HepG2 (cell line): Measurements from ENCODE around the gene FAM222B. TPM values are rescaled to one million over a fixed set of nuclear protein-coding genes. Genes with fewer than 3 reads are reported as not detected.

Experiments
- AHDC1 ChIP-seq: sonication (generic); formaldehyde crosslinking; IDR thresholded peaks from 2 replicates; pipeline ENCODE4 v1.5.1; 2020; ENCODE audit warnings: mild to moderate bottlenecking, missing genetic modification reagents, borderline replicate concordance
- ARHGAP35 ChIP-seq: sonication (generic); formaldehyde crosslinking; IDR thresholded peaks from 2 replicates; pipeline ENCODE4 v1.9.0; 2022; ENCODE audit warnings: mild to moderate bottlenecking, inconsistent platforms, moderate library complexity, missing genetic modification reagents, borderline replicate concordance
- ATF6 ChIP-seq: sonication (generic); formaldehyde crosslinking; conservative IDR thresholded peaks from 2 replicates; pipeline ENCODE4 v1.4.0; 2020; ENCODE audit warnings: missing genetic modification reagents
- ATM ChIP-seq: fragments of 450-650 bp; IDR thresholded peaks from 2 replicates; pipeline ENCODE4 v1.7.1; 2017; ENCODE audit warnings: mild to moderate bottlenecking, borderline replicate concordance
- CHD2 ChIP-seq: IDR thresholded peaks from 2 replicates; pipeline ENCODE4 v1.6.1; 2011; ENCODE audit warnings: low read depth, low read length, improper control_type of control experiment
- HDAC2 ChIP-seq: sonication (generic); formaldehyde crosslinking; IDR thresholded peaks from 2 replicates; pipeline ENCODE4 v1.4.0; 2020; ENCODE audit warnings: missing genetic modification reagents
- HDAC6 ChIP-seq: fragments of 200-600 bp; sonication (generic); IDR thresholded peaks from 2 replicates; pipeline ENCODE4 v1.7.0; 2017; ENCODE audit warnings: mild to moderate bottlenecking, antibody characterized with exemption, low read length, low read depth
- MBD4 ChIP-seq: IDR thresholded peaks from 2 replicates; pipeline ENCODE4 v1.6.1; 2012; ENCODE audit warnings: low read length, inconsistent platforms, borderline replicate concordance
- MED8 ChIP-seq: sonication (generic); formaldehyde crosslinking; IDR thresholded peaks from 2 replicates; pipeline ENCODE4 v1.8.1; 2023; ENCODE audit warnings: mild to moderate bottlenecking, missing genetic modification reagents; ENCODE audit not compliant: insufficient replicate concordance
- SKI ChIP-seq: fragments of 450-650 bp; IDR thresholded peaks from one replicate; pipeline ENCODE4 v1.6.1; 2018; ENCODE audit warnings: mild to moderate bottlenecking; ENCODE audit not compliant: partially characterized antibody
- SP5 ChIP-seq: IDR thresholded peaks from 2 replicates; pipeline ENCODE4 v1.6.1; 2016; ENCODE audit warnings: low read depth, borderline replicate concordance
- TFE3 ChIP-seq: IDR thresholded peaks from 2 replicates; pipeline ENCODE4 v1.6.1; 2016
- ZBTB14 ChIP-seq: sonication (generic); formaldehyde crosslinking; IDR thresholded peaks from 2 replicates; pipeline ENCODE4 v1.4.0; 2020; ENCODE audit warnings: missing genetic modification reagents
- ZNF10 ChIP-seq: sonication (generic); formaldehyde crosslinking; IDR thresholded peaks from 2 replicates; pipeline ENCODE4 v1.4.0; 2020; ENCODE audit warnings: mild to moderate bottlenecking, low read depth, missing genetic modification reagents, borderline replicate concordance
- ZNF18 ChIP-seq: sonication (generic); formaldehyde crosslinking; IDR thresholded peaks from 2 replicates; pipeline ENCODE4 v1.8.0; 2022; ENCODE audit warnings: mild to moderate bottlenecking, missing genetic modification reagents; ENCODE audit not compliant: insufficient replicate concordance
- ZNF232 ChIP-seq: sonication (generic); formaldehyde crosslinking; IDR thresholded peaks from 2 replicates; pipeline ENCODE4 v1.4.0; 2020; ENCODE audit warnings: missing genetic modification reagents, borderline replicate concordance
- ZNF792 ChIP-seq: IDR thresholded peaks from 2 replicates; pipeline ENCODE4 v1.6.1; 2016
- polyA plus RNA-seq, 8 experiments: library from polyadenylated mRNA; depleted of rRNA in 3 of 8; stranded (reverse) in 7 of 8; unstranded in 1 of 8; fragments of >200 nt; fragmentation: Illumina TruSeq in 4 of 8; extraction: Trizol in 4 of 8; gene quantifications; 2 replicates each; pipeline versions ENCODE4 v1.2.1 to v1.2.3, GENCODE V29; 2011 to 2016; ENCODE audit warnings: low read depth in 4 of 8, missing spikeins in 1 of 8, mixed read lengths in 1 of 8; ENCODE audit not compliant: insufficient read depth in 1 of 8
- total RNA-seq, 5 experiments: library from RNA; depleted of rRNA; stranded (reverse); fragments of >200 nt; fragmentation: Illumina TruSeq; extraction: Trizol; gene quantifications; 2 replicates each; pipeline ENCODE4 v1.2.3, GENCODE V29; 2016; ENCODE audit warnings: low read depth in 1 of 5

FAM222B gene
- total and polyA plus RNA-seq, 2 of the 13 experiments (the other 11 are each of a cell fraction or from before 2014, with no cell fraction given) = 3.5 to 7.3 TPM

GRCh38 chr17:28744972-28745785 lies 97.4 kb downstream of the FAM222B start (continued):
- TF ChIP-seq ATF6 (CRISPR knock-in tag) (no peak), HDAC2 (peak; percentile 68), MBD4 (no peak), ZNF18 (no peak), AHDC1 (CRISPR knock-in tag) (no peak), ZBTB14 (CRISPR knock-in tag) (no peak), SKI (no peak), MED8 (CRISPR knock-in tag) (no peak), ATM (no peak), ZNF792 (CRISPR knock-in tag) (no peak), SP5 (CRISPR knock-in tag) (peak; percentile 61), TFE3 (peak; percentile 26; the same call in 1 of the 2 replicates), ZNF10 (no peak), ZNF232 (CRISPR knock-in tag) (no peak), CHD2 (no peak), ARHGAP35 (no peak), HDAC6 (no peak)
